Esophagus muscularis mucosa (tissue), 3 donors: Measurements from ENCODE around the gene USP51.
"Not testable (repeated sequence)": the region's sequence is repeated elsewhere in the genome, so short reads cannot be mapped to it uniquely, and the experiment has no call there.

ENCODE experiments used
- CTCF ChIP-seq, 3 experiments: fragments of 200-600 bp in 2 of 3; fragments of 450-650 bp in 1 of 3; sonication (generic) in 2 of 3; IDR thresholded peaks; one replicate each; pipeline ENCODE4 v1.5.1; 2017 to 2019; ENCODE audit warnings: antibody characterized with exemption in 3 of 3, mild to moderate bottlenecking in 2 of 3, moderate library complexity in 1 of 3
- POLR2A ChIP-seq: fragments of 450-650 bp; IDR thresholded peaks from one replicate; pipeline ENCODE4 v1.6.1; 2017; ENCODE audit warnings: antibody characterized with exemption, moderate library complexity, mild to moderate bottlenecking, low read depth
- POLR2AphosphoS5 ChIP-seq, 2 donors: sonication (generic); formaldehyde crosslinking; IDR thresholded peaks; one replicate each; pipeline ENCODE4 v1.6.1; 2017; ENCODE audit warnings: antibody characterized with exemption in 2 of 2

GRCh38 chrX:55443468-55443867 is 46.2 kb downstream of the USP51 start:
- TF ChIP-seq CTCF (IDR thresholded peaks at IDR 0.05); POLR2A; POLR2AphosphoS5 (IDR thresholded peaks at IDR 0.05): not testable (repeated sequence)
